Measurements from ENCODE around the gene CCDC82. TPM values are rescaled to one million over a fixed set of nuclear protein-coding genes. Genes with fewer than 3 reads are reported as not detected.

Gene CCDC82
- total and polyA plus RNA-seq, 2 of the 4 experiments (the other 2 are of a cell fraction): 4.1 to 9.4 TPM

GRCh38 chr11:96357794-96358193, 31.9 kb downstream of the CCDC82 start:
- Histone ChIP-seq H4K5ac (ENCODE audit: low read depth, low read length) (no peak overlapping the region), H3K4me3 (ENCODE audit: insufficient read depth, low read depth, low read length) (no peak overlapping the region), H2BK120ac (ENCODE audit: low read depth, low read length) (no peak overlapping the region), H2BK5ac (ENCODE audit: low read depth, low read length, poor library complexity, severe bottlenecking) (no peak overlapping the region), H3K9me3 (ENCODE audit: control insufficient read depth, insufficient read depth, low read length) (no peaks in the 10 kb centered on the region), H3K27me3 (ENCODE audit: control insufficient read depth, insufficient read depth, low read length) (no peaks in the 10 kb centered on the region), H3K9me1 (ENCODE audit: insufficient read depth, low read length) (peaks cover 6% of the 10 kb centered on the region; the same call in 1 of the 2 replicates), H3K27ac (ENCODE audit: insufficient read depth, low read length) (no peak overlapping the region), H3K23ac (ENCODE audit: low read depth, low read length) (no peak overlapping the region), H3K4me2 (ENCODE audit: low read depth, low read length) (no peak overlapping the region), H4K20me1 (ENCODE audit: insufficient read depth, low read length) (no peaks in the 10 kb centered on the region), H2BK20ac (ENCODE audit: low read depth, low read length) (no peak overlapping the region), H2AK9ac (replicated peaks; ENCODE audit: low read depth, low read length, poor library complexity) (no peak overlapping the region), H2BK15ac (ENCODE audit: low read depth, low read length) (no peak overlapping the region), H3K9ac (ENCODE audit: low read depth, low read length) (no peak overlapping the region), H4K91ac (ENCODE audit: insufficient read depth, low read depth, low read length) (no peak overlapping the region), H2AK5ac (ENCODE audit: low read depth, low read length) (no peak overlapping the region), H3K56ac (ENCODE audit: extremely low read depth, insufficient read depth, low read length) (no peak overlapping the region), H3K36me3 (ENCODE audit: control insufficient read depth, insufficient read depth, low read length) (peaks cover 8% of the 10 kb centered on the region), H4K8ac (ENCODE audit: low read depth in 2 of 2, low read length in 2 of 2) (no peak overlapping the region), H3K4ac (ENCODE audit: low read depth, low read length) (no peak overlapping the region), H3K18ac (ENCODE audit: low read depth, low read length) (no peak overlapping the region), H3K4me1 (ENCODE audit: control insufficient read depth, insufficient read depth, low read length) (no peaks in the 10 kb centered on the region), H3K14ac (replicated peaks; ENCODE audit: low read depth, low read length) (no peak overlapping the region), H3K79me1 (ENCODE audit: low read depth in 1 of 2, low read length in 2 of 2) (peaks cover 0 to 5% of the 10 kb centered on the region in 2 experiments; a peak in 1 of 4 replicates), H2AFZ (replicated peaks; ENCODE audit: low read length, poor library complexity) (no peak overlapping the region)
- DNase-seq (no peak), ATAC-seq (ENCODE audit: low read depth) (no peak)
- WGBS, 2 experiments (ENCODE audit: extremely low coverage in 2 of 2, insufficient read length in 1 of 2): 100% methylated on average over 1 of the region's 1 CpG; no CpG with 5 or more reads in 1 of the 2 experiments
- intact Hi-C loops (cut with micrococcal nuclease): no loop called here
- in situ Hi-C loops (cut with MboI; ENCODE audit: low sequenced_read_pairs): no loop called here
- dilution Hi-C loops (cut with HindIII; ENCODE audit: low sequenced_read_pairs, unreplicated experiment): loop anchor here (25.0 kb wide), 1 partner anchor 320 kb away; no protein-coding TSS in a partner anchor
- no peak for TF ChIP-seq SMC3 (IDR thresholded peaks at IDR 0.05; ENCODE audit: low read depth, low read length)
- TF ChIP-seq ELK1 (IDR thresholded peaks at IDR 0.05; ENCODE audit: borderline replicate concordance, low read depth, low read length): no peak
- no peak for TF ChIP-seq CTCF (conservative IDR thresholded peaks at IDR 0.05; ENCODE audit: low read depth, low read length)
- no peak for TF ChIP-seq CHD1 (IDR thresholded peaks at IDR 0.05; ENCODE audit: low read depth, low read length)
- TF ChIP-seq POLR2A (IDR thresholded peaks at IDR 0.05; ENCODE audit: low read depth, low read length): no peak
- no peak for TF ChIP-seq CEBPB (IDR thresholded peaks at IDR 0.05; ENCODE audit: low read depth, low read length)
- no peak for TF ChIP-seq MXI1 (IDR thresholded peaks at IDR 0.05; ENCODE audit: borderline replicate concordance, low read depth, low read length)
- TF ChIP-seq RCOR1 (IDR thresholded peaks at IDR 0.05; ENCODE audit: insufficient replicate concordance, low read length): no peak
- no peak for TF ChIP-seq RFX5 (IDR thresholded peaks at IDR 0.05; ENCODE audit: low read depth, low read length)
- no peak for TF ChIP-seq BHLHE40 (IDR thresholded peaks at IDR 0.05; ENCODE audit: low read depth, low read length)
- no peak for TF ChIP-seq MAFK (IDR thresholded peaks at IDR 0.05; ENCODE audit: low read depth, low read length)
- TF ChIP-seq NFE2L2 (IDR thresholded peaks at IDR 0.05; ENCODE audit: low read depth, low read length): no peak
- no TSS peak for BruUV-seq (replicated peaks)
- ChIA-PET CTCF (interaction anchor here (0.6 to 1.6 kb wide), 2 partner anchors 11 to 14 kb away, joined by 6 to 7 read pairs; partner anchors contain the start of gene MAML2), POLR2A (ENCODE audit: unreplicated experiment) (no interaction called here)

Measured in IMR-90 (cell line).